ENCODE results near the gene ALAS2. TPM values are rescaled to one million over a fixed set of nuclear protein-coding genes. Genes with fewer than 3 reads are reported as not detected.
A peak's percentile ranks its signal among the peaks of the same experiment; 100 is the strongest.

Gene ALAS2
- total RNA-seq, 3 donors from 2014 or later, result not detected

DNA sequence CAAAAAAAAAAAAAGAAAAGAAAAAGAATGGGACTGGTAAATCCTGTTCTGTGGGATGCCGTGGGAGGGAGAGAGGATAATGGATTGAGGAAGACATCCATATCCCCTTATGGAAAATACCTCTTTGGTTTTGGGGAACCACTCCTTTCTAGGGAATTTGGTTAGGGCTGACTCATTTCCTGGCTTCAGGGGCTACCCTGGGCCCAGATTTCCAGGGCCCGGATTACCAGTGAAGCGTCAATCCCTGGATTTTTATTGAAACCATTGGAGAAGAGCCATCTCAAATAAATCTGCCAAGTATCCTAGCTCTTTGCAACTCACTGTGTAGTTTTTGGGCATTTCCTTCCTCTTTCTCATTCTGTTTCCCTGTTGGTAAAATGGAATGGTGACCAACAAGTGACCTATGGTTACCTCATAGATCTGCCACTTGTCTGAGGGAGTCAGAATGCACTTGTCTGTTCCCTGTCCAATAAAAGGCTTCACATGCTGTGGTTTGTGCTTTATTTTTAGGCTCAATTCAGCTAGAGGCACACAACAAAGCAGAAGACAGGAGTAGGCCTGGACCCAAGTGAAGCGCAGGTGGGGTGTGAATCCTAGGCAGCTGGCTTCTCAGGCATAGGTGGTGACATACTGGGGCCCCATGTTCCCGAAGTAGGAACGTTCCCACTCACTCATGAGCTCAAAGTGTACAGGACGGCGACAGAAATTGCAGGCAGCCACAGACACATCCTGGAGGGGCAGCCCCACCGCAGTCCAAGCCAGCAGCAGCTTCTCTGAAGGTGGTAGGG, 22.0 kb downstream of the ALAS2 start:
- no peak for TF ChIP-seq CTCF (IDR thresholded peaks at IDR 0.05)
- ATAC-seq (no peak), DNase-seq (no peak)
- H3K36me3 ChIP-seq (ENCODE audit: low read depth), result no peaks in the 10 kb centered on the region
- no peaks in the 10 kb centered on the region for H3K9me3 ChIP-seq
- no peak overlapping the region for H3K4me3 ChIP-seq
- intact Hi-C loops (cut with DNase I, micrococcal nuclease), result no loop called here
- peaks cover 13% of the 10 kb centered on the region for H3K4me1 ChIP-seq (ENCODE audit: low read depth)

GRCh38 chrX:55007656-55008055, 23.1 kb downstream of the ALAS2 start:
- Histone ChIP-seq H3K9me3 (no peaks in the 10 kb centered on the region), H3K4me1 (ENCODE audit: low read depth) (peaks cover 13% of the 10 kb centered on the region), H3K4me3 (no peak overlapping the region), H3K36me3 (ENCODE audit: low read depth) (no peaks in the 10 kb centered on the region)
- DNase-seq (peak in 2 of 3 donors; percentile 55 to 78), ATAC-seq (peak; percentile 96)
- intact Hi-C loops (cut with DNase I, micrococcal nuclease), result no loop called here
- no peak for TF ChIP-seq CTCF (IDR thresholded peaks at IDR 0.05)

- no peak for ATAC-seq
Measured at GRCh38 chrX:55006827-55007621, 23.8 kb downstream of the ALAS2 start.

DNA sequence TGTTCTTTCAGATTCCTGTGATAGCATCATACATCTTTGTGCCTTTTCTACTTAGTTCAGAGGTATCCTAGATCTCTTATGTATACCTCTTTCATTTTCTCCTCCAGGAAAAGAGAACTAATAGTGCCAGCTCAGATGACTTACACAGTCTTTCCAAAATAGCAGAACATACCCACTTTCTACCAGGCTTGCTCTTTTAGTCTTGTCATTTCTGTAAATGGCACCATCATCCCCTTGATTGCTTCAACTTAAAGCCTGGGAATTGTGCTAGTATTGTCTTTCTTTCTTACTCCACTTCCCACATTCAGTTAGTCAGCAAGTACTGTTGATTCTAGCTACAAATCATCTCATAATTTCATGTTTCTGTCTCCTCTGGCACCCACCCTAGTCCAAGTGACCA, 25.5 kb downstream of the ALAS2 start:
- no peak overlapping the region for H3K4me3 ChIP-seq
- H3K4me1 ChIP-seq (ENCODE audit: low read depth), result peaks cover 13% of the 10 kb centered on the region
- H3K36me3 ChIP-seq (ENCODE audit: low read depth), result no peaks in the 10 kb centered on the region
- no peaks in the 10 kb centered on the region for H3K9me3 ChIP-seq
- intact Hi-C loops (cut with DNase I, micrococcal nuclease), result no loop called here
- TF ChIP-seq CTCF (IDR thresholded peaks at IDR 0.05), result no peak
- DNase-seq, result no peak
- ATAC-seq, result no peak

More at GRCh38 chrX:55006827-55007621, 23.8 kb downstream of the ALAS2 start:
- intact Hi-C loops (cut with DNase I, micrococcal nuclease), result no loop called here
- Histone ChIP-seq H3K4me1 (ENCODE audit: low read depth) (peaks cover 13% of the 10 kb centered on the region), H3K4me3 (no peak overlapping the region), H3K36me3 (ENCODE audit: low read depth) (no peaks in the 10 kb centered on the region), H3K9me3 (no peaks in the 10 kb centered on the region)
- peak in 1 of 3 donors; percentile 30 for DNase-seq
- no peak for TF ChIP-seq CTCF (IDR thresholded peaks at IDR 0.05)

- Histone ChIP-seq H3K4me1 (ENCODE audit: low read depth) (peaks cover 13% of the 10 kb centered on the region), H3K9me3 (no peaks in the 10 kb centered on the region), H3K36me3 (ENCODE audit: low read depth) (no peaks in the 10 kb centered on the region), H3K4me3 (no peak overlapping the region)
- no peak for DNase-seq
- TF ChIP-seq CTCF (IDR thresholded peaks at IDR 0.05), result no peak
- intact Hi-C loops (cut with DNase I, micrococcal nuclease), result no loop called here
- ATAC-seq, result no peak
Measured at GRCh38 chrX:55004231-55004630, 26.5 kb downstream of the ALAS2 start.

Data from mucosa of descending colon (tissue), 3 donors.